A673 (cell line): ENCODE results near the gene HBE1. TPM values are rescaled to one million over a fixed set of nuclear protein-coding genes. Genes with fewer than 3 reads are reported as not detected.

ENCODE experiments used
- BruUV-seq: library from RNA; stranded (reverse); fragments of 400-500 nt; replicated peaks from 2 replicates; lab custom pipeline; 2021; lab: Mats Ljungman, UMichigan
- CTCF ChIA-PET: fragments of 300-600 bp; sonication (Branson Sonifier 250); formaldehyde crosslinking; loops from one replicate; lab custom pipeline; 2022; ENCODE audit warnings: antibody characterized with exemption; lab: Charles Lee
- POLR2A ChIA-PET: fragments of 300-600 bp; sonication (Branson Sonifier 250); formaldehyde crosslinking; loops from one replicate; lab custom pipeline; 2022; ENCODE audit warnings: antibody characterized with exemption; ENCODE audit not compliant: low non-redundant PET; lab: Charles Lee
- DNase-seq: peaks from one replicate; pipeline ENCODE4 v3.0.0-alpha.2; 2015; ENCODE audit warnings: low spot score
- H3K27ac ChIP-seq: fragments of 200-600 bp; sonication (generic); 2 replicates; pipeline ENCODE4 v1.5.1; 2016; ENCODE audit warnings: mixed run types, low read depth, mild to moderate bottlenecking, mixed read lengths, antibody characterized with exemption, low read length; ENCODE audit not compliant: poor library complexity, severe bottlenecking
- H3K27me3 ChIP-seq: fragments of 200-600 bp; sonication (generic); replicated peaks from 2 replicates; pipeline ENCODE4 v1.6.1; 2017; ENCODE audit warnings: mixed run types, low read depth, mild to moderate bottlenecking, mixed read lengths, antibody characterized with exemption, low read length; ENCODE audit not compliant: insufficient read depth, poor library complexity
- H3K36me3 ChIP-seq: fragments of 200-600 bp; sonication (generic); 2 replicates; pipeline ENCODE4 v1.6.1; 2016; ENCODE audit warnings: mixed run types, mild to moderate bottlenecking, mixed read lengths, antibody characterized with exemption, low read length; ENCODE audit not compliant: insufficient read depth, poor library complexity, severe bottlenecking
- H3K4me1 ChIP-seq: fragments of 200-600 bp; sonication (generic); 2 replicates; pipeline ENCODE4 v1.6.1; 2017; ENCODE audit warnings: mixed run types, mild to moderate bottlenecking, mixed read lengths, antibody characterized with exemption, low read length; ENCODE audit not compliant: insufficient read depth, poor library complexity, severe bottlenecking
- H3K4me3 ChIP-seq: fragments of 200-600 bp; sonication (generic); 2 replicates; pipeline ENCODE4 v1.5.1; 2016; ENCODE audit warnings: low read depth, mixed run types, mild to moderate bottlenecking, mixed read lengths, low read length; ENCODE audit not compliant: poor library complexity, severe bottlenecking
- H3K9me3 ChIP-seq: fragments of 200-600 bp; sonication (generic); 2 replicates; pipeline ENCODE4 v1.6.1; 2016; ENCODE audit warnings: mixed run types, low read depth, mild to moderate bottlenecking, mixed read lengths, antibody characterized with exemption, low read length; ENCODE audit not compliant: poor library complexity, severe bottlenecking
- EZH2 ChIP-seq: fragments of 200-600 bp; sonication (generic); IDR thresholded peaks from 2 replicates; pipeline ENCODE4 v1.6.1; 2017; ENCODE audit warnings: borderline replicate concordance, low read depth, mild to moderate bottlenecking, mixed read lengths, antibody characterized with exemption, low read length; ENCODE audit not compliant: poor library complexity, severe bottlenecking
- intact Hi-C: fragments of 100-400 bp; cut with micrococcal nuclease; formaldehyde crosslinking; loops from one replicate; pipeline ENCODE4 v1.10.0; 2022; ENCODE audit not compliant: unreplicated experiment
- total RNA-seq: library from RNA; stranded (reverse); gene quantifications from 2 replicates; pipeline ENCODE4 v1.2.3, GENCODE V29; 2021
- TF ChIP-seq, protein P1 (sequence below): fragments of 300-800, 200-600 bp; sonication (generic); conservative IDR thresholded peaks from 2 replicates; pipeline ENCODE4 v1.5.1; 2017; ENCODE audit warnings: low read depth, mild to moderate bottlenecking, antibody characterized with exemption, low read length, moderate library complexity, mixed read lengths

HBE1 gene
- total RNA-seq, 1 experiment from 2014 or later: not detected

DNA sequence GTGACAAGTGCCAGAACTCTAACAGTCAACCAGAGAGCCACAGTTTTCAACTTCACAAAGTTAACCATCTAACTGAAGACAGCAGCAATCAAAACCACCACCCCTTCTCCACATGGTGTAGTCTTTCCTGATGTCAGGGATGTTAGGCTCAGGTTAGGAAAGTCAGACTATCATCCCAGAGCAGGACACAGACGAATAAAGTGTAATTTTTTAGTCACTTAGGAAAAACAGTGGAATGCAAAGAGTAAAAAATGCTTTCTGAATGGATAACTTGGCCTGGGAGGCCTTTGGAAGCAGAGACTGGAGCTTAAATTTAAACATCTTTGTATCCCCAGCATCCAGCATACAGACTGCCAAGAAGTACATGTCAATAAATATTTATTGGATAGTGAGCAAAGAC, 16.6 kb upstream of the HBE1 start:
- Histone ChIP-seq H3K9me3 (no peaks in the 10 kb centered on the region), H3K4me1 (no peaks in the 10 kb centered on the region), H3K27ac (no peak overlapping the region), H3K36me3 (no peaks in the 10 kb centered on the region), H3K27me3 (no peaks in the 10 kb centered on the region), H3K4me3 (no peak overlapping the region)
- no peak for DNase-seq
- intact Hi-C loops: no loop called here
- no TSS peak for BruUV-seq
- TF ChIP-seq, protein P1, sequence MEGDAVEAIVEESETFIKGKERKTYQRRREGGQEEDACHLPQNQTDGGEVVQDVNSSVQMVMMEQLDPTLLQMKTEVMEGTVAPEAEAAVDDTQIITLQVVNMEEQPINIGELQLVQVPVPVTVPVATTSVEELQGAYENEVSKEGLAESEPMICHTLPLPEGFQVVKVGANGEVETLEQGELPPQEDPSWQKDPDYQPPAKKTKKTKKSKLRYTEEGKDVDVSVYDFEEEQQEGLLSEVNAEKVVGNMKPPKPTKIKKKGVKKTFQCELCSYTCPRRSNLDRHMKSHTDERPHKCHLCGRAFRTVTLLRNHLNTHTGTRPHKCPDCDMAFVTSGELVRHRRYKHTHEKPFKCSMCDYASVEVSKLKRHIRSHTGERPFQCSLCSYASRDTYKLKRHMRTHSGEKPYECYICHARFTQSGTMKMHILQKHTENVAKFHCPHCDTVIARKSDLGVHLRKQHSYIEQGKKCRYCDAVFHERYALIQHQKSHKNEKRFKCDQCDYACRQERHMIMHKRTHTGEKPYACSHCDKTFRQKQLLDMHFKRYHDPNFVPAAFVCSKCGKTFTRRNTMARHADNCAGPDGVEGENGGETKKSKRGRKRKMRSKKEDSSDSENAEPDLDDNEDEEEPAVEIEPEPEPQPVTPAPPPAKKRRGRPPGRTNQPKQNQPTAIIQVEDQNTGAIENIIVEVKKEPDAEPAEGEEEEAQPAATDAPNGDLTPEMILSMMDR: no peak
- TF ChIP-seq EZH2: no peak
- ChIA-PET CTCF (no interaction called here), POLR2A (no interaction called here)

DNA sequence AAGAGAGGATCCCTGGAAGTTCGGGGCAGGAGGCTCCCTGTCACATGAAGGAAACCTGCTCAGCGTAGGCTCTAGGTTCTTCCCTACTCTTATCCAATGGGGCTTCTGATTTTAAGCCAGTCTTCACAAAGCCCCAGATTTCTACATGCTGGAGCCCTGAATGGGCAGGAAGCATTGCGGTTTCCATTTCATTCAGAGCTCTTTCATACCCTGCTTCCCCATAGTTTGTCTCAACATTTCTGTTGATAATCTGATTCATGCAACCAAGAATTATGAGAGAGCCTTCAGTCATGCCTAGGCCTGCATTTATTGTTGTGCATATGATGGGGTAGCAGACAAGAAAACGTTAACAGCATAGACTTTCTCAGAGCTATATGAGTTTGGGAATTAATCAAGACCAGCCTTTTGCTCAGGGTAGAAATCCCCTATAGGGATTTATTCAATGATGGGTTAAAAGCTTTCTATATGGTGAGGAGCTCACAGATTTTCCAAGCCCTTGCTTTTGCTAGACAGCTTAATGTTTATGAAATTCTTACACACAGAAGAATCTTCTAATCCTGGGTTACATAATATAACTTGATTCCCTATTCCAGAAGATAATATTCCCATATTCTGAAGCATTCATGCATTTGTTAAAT, 16.1 kb upstream of the HBE1 start:
- H3K27ac ChIP-seq: no peak overlapping the region
- intact Hi-C loops: no loop called here
- DNase-seq: no peak
- H3K4me3 ChIP-seq: no peak overlapping the region
- ChIA-PET POLR2A (no interaction called here), CTCF (interaction anchor here (0.6 kb wide), 1 partner anchor 466 kb away, joined by 4 read pairs; no protein-coding TSS in a partner anchor)
- no TSS peak for BruUV-seq
- no peaks in the 10 kb centered on the region for H3K36me3 ChIP-seq
- TF ChIP-seq, protein P1: no peak
- TF ChIP-seq EZH2: no peak
- H3K27me3 ChIP-seq: no peaks in the 10 kb centered on the region
- no peaks in the 10 kb centered on the region for H3K9me3 ChIP-seq
- no peaks in the 10 kb centered on the region for H3K4me1 ChIP-seq

DNA sequence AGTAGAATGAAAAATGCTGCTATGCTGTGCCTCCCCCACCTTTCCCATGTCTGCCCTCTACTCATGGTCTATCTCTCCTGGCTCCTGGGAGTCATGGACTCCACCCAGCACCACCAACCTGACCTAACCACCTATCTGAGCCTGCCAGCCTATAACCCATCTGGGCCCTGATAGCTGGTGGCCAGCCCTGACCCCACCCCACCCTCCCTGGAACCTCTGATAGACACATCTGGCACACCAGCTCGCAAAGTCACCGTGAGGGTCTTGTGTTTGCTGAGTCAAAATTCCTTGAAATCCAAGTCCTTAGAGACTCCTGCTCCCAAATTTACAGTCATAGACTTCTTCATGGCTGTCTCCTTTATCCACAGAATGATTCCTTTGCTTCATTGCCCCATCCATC, 14.9 kb upstream of the HBE1 start:
- Histone ChIP-seq H3K27me3 (no peaks in the 10 kb centered on the region), H3K27ac (no peak overlapping the region), H3K9me3 (no peaks in the 10 kb centered on the region), H3K4me1 (no peaks in the 10 kb centered on the region), H3K4me3 (no peak overlapping the region), H3K36me3 (no peaks in the 10 kb centered on the region)
- intact Hi-C loops: no loop called here
- ChIA-PET POLR2A (no interaction called here), CTCF (no interaction called here)
- TF ChIP-seq, protein P1: no peak
- no peak for TF ChIP-seq EZH2
- no peak for DNase-seq
- no TSS peak for BruUV-seq
